K562 (cell line): ENCODE data around the gene EYA3. TPM values are rescaled to one million over a fixed set of nuclear protein-coding genes. Genes with fewer than 3 reads are reported as not detected.

ENCODE experiments used
- GTF2E2 ChIP-seq: fragments of 200-800 bp; sonication (Bioruptor generic); IDR thresholded peaks from 2 replicates; pipeline ENCODE4 v1.6.1; 2016; ENCODE audit warnings: missing genetic modification characterization, missing compliant biosample characterization
- NR2F6 ChIP-seq: fragments of 450-650 bp; formaldehyde crosslinking; IDR thresholded peaks from 2 replicates; pipeline ENCODE4 v1.4.0; 2020; ENCODE audit warnings: mild to moderate bottlenecking
- polyA plus RNA-seq, 8 experiments: library from polyadenylated mRNA; depleted of rRNA in 4 of 8; stranded (reverse) in 5 of 8; unstranded in 3 of 8; fragments of >200 nt; fragmentation: Nextera tagmentation in 2 of 8; fragmentation: Illumina TruSeq in 1 of 8; extraction: Ambion mirVana in 2 of 8; extraction: Trizol in 1 of 8; gene quantifications; 2 replicates each; pipeline versions ENCODE4 v1.2.1 to v1.2.3, GENCODE V29; 2011 to 2014; ENCODE audit warnings: inconsistent platforms in 1 of 8, missing spikeins in 1 of 8
- total RNA-seq, 7 experiments: library from RNA; depleted of rRNA in 6 of 7; stranded (reverse); fragments of >200 nt in 6 of 7; fragmentation: Illumina TruSeq in 2 of 7; extraction: Trizol in 2 of 7; gene quantifications; 2 replicates each; pipeline versions ENCODE4 v1.2.1 to v1.2.3, GENCODE V29; 2011 to 2021; ENCODE audit warnings: low replicate concordance in 1 of 7
- TF ChIP-seq, protein P1 (sequence below), 2 experiments: fragments of 450-650 bp in 1 of 2; sonication (generic) in 1 of 2; formaldehyde crosslinking in 1 of 2; IDR thresholded peaks; 2 replicates each; pipeline versions ENCODE4 v1.7.1 to v1.9.0; 2016 to 2022; ENCODE audit warnings: inconsistent platforms in 1 of 2, mild to moderate bottlenecking in 1 of 2, missing genetic modification reagents in 1 of 2

The EYA3 gene
- total and polyA plus RNA-seq, 9 of the 15 experiments (the other 6 are each of a cell fraction or from before 2014, with no cell fraction given): 21.7 to 64.0 (median 43.6) TPM

GRCh38 chr1:28032281-28032680 is 56.1 kb downstream of the EYA3 start (continued):
- TF ChIP-seq, protein P1, sequence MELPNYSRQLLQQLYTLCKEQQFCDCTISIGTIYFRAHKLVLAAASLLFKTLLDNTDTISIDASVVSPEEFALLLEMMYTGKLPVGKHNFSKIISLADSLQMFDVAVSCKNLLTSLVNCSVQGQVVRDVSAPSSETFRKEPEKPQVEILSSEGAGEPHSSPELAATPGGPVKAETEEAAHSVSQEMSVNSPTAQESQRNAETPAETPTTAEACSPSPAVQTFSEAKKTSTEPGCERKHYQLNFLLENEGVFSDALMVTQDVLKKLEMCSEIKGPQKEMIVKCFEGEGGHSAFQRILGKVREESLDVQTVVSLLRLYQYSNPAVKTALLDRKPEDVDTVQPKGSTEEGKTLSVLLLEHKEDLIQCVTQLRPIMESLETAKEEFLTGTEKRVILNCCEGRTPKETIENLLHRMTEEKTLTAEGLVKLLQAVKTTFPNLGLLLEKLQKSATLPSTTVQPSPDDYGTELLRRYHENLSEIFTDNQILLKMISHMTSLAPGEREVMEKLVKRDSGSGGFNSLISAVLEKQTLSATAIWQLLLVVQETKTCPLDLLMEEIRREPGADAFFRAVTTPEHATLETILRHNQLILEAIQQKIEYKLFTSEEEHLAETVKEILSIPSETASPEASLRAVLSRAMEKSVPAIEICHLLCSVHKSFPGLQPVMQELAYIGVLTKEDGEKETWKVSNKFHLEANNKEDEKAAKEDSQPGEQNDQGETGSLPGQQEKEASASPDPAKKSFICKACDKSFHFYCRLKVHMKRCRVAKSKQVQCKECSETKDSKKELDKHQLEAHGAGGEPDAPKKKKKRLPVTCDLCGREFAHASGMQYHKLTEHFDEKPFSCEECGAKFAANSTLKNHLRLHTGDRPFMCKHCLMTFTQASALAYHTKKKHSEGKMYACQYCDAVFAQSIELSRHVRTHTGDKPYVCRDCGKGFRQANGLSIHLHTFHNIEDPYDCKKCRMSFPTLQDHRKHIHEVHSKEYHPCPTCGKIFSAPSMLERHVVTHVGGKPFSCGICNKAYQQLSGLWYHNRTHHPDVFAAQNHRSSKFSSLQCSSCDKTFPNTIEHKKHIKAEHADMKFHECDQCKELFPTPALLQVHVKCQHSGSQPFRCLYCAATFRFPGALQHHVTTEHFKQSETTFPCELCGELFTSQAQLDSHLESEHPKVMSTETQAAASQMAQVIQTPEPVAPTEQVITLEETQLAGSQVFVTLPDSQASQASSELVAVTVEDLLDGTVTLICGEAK (IDR thresholded peaks at IDR 0.05): no peak
- TF ChIP-seq, protein P1 (CRISPR knock-in tag; IDR thresholded peaks at IDR 0.05): no peak
- no peak for TF ChIP-seq GTF2E2 (tag)
- no peak for TF ChIP-seq NR2F6
